ENCODE data around the gene ZNF800. TPM values are rescaled to one million over a fixed set of nuclear protein-coding genes. Genes with fewer than 3 reads are reported as not detected.

ZNF800 gene
- total and polyA plus RNA-seq, 2 of the 8 experiments (the other 6 are each of a cell fraction or from before 2014, with no cell fraction given) = 1.0 to 6.5 TPM

GRCh38 chr7:127366680-127367079 is 25.8 kb downstream of the ZNF800 start (continued):
- TF ChIP-seq CHD7 (IDR thresholded peaks at IDR 0.05; ENCODE audit: insufficient replicate concordance, low read length) (no peak), HDAC2 (IDR thresholded peaks at IDR 0.05; ENCODE audit: borderline replicate concordance in 1 of 2, low read depth in 2 of 2, low read length in 2 of 2) (no peak), TBP (IDR thresholded peaks at IDR 0.05; ENCODE audit: low read depth, low read length) (no peak), SRF (IDR thresholded peaks at IDR 0.05; ENCODE audit: low read depth, low read length) (no peak)
